ENCODE data around the gene RPL39L.

RPL39L gene

GRCh38 chr3:187093320-187093719 lies 46.0 kb downstream of the RPL39L start:
- DNase-seq, result no peak

- no peak for DNase-seq
These were observed 50.6 kb downstream of the RPL39L start for GRCh38 chr3:187088701-187089100.

- no peak for DNase-seq
These were observed 52.5 kb downstream of the RPL39L start for GRCh38 chr3:187086831-187087230.

GRCh38 chr3:187085933-187086332 lies 53.4 kb downstream of the RPL39L start:
- DNase-seq, result no peak

GRCh38 chr3:187085021-187085666 lies 54.2 kb downstream of the RPL39L start:
- no peak for DNase-seq

GRCh38 chr3:187084580-187084979 lies 54.7 kb downstream of the RPL39L start:
- DNase-seq, result no peak

- DNase-seq, result no peak
These were observed 55.2 kb downstream of the RPL39L start for GRCh38 chr3:187084126-187084525.

GRCh38 chr3:187082758-187083375 lies 56.4 kb downstream of the RPL39L start:
- DNase-seq, result no peak

- DNase-seq, result no peak
These were observed 58.4 kb downstream of the RPL39L start for GRCh38 chr3:187080799-187081450.

- no peak for DNase-seq
These were observed 59.9 kb downstream of the RPL39L start for GRCh38 chr3:187079090-187080022.

GRCh38 chr3:187077537-187077936 lies 61.8 kb downstream of the RPL39L start:
- no peak for DNase-seq

- DNase-seq, result no peak
These were observed 62.2 kb downstream of the RPL39L start for GRCh38 chr3:187077085-187077484.

- no peak for DNase-seq
These were observed 63.0 kb downstream of the RPL39L start for GRCh38 chr3:187076297-187076696.

GRCh38 chr3:187074846-187075245 lies 64.5 kb downstream of the RPL39L start:
- no peak for DNase-seq

- no peak for DNase-seq
These were observed 65.7 kb downstream of the RPL39L start for GRCh38 chr3:187073581-187074098.

GRCh38 chr3:187072511-187072910 lies 66.8 kb downstream of the RPL39L start:
- no peak for DNase-seq

- no peak for DNase-seq
These were observed 67.2 kb downstream of the RPL39L start for GRCh38 chr3:187072102-187072501.
